HG02798 (cell line): Measurements from ENCODE around the gene NRP2.
A peak's percentile ranks its signal among the peaks of the same experiment; 100 is the strongest.

ENCODE experiments used
- ATAC-seq: cut with Tn5 transposase; IDR thresholded peaks from one replicate; pipeline ENCODE4 v1.9.1; 2021; ENCODE audit warnings: mild to moderate bottlenecking; ENCODE audit not compliant: unreplicated experiment, poor library complexity

The NRP2 gene

DNA sequence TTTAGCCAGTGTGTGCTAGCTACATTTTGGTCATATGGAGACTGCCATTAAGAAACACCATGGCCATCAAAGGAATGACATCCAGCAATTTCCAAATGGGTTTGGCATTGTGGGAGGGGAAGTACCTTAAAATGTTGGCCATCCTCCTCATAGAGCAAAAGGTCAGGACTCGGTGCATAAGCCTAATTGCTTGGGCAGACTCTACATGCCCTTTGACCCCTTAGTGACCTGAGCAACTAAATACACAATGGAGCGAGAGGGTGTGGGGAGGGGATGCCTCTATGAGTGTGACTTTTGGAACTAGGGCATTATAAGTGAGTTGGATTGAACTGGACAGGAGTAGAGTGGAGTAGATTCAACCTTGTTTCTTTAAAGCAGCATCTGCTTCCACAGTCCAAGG lies 44.9 kb downstream of the NRP2 start:
- no peak for ATAC-seq

DNA sequence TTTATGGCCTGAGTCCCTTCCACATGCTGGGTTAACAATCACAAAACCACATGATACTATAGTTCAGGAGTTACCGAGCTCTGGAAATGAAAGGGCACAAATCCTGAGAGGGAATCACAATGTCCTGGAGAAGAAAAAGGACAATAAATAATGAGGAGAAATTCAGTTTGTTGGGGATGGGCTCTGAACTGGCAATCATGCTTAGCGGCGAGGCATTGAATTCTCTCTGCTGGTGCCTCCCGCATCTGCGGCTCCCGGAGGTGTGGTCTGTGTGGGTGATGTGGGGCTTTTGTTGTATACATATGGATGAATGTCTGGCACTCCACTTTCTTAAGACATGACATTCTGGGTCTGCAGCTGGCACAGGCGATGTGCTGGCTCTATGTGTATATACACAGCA lies 46.1 kb downstream of the NRP2 start:
- no peak for ATAC-seq

DNA sequence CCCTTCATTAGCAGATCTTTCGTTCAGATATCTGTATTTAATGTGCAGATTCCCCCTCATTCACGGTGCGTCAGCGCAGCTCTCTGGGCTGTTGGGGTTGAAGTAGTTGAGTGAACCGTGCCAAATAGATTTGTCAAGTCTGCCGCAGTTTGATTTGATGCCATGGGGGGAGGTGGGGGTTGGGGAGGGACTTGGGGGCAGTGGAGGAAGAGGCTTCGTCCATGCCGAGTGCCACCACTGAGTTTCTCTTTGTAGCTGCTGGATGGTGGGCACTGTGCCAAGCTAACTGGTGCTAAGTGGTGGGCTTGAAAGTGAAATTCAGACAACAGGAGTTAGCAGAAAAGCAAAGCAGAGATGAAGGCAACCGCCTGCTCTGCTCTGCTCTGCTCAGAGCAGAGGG lies 47.9 kb downstream of the NRP2 start:
- no peak for ATAC-seq

DNA sequence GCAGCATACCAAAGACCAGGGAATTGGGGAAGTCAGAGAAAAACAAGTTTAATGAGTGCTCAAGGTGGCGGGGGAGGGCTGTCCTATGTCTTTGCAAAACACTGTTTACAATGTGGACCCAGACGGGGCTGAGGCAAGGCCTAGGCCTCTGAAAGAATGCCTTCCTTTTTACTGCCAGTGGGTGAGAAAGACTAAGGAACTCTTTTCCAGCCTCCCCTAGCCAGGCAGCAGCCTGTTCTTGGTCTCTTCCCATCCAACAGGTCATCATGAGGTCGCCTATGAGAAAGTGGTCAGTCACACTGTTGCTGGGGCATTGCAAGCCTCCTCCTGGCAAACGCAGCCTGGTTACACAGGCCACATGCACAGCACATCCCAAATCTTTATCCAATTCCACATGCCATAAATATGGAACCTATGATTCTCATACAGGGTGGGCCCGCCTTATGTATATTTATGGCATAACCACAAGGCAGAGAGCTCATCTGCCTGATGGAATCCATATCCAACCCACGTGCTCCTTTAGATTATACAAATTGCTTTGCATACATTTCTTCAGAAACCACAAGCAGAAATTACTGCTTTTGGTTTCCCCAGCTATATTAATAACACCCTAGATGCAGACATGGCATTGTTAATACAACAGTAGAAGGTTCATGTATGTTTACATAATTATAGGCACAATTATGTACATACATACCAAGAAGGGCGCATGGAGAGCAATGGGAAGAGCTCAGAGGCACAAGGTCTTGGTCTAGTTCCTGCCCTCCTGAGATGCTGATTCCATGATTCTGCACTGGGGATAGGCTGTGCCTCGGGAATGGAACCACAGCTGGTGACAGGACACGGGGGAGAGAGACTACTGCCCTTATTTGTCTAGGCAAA lies 48.6 kb downstream of the NRP2 start:
- ATAC-seq: peak; percentile 15

DNA sequence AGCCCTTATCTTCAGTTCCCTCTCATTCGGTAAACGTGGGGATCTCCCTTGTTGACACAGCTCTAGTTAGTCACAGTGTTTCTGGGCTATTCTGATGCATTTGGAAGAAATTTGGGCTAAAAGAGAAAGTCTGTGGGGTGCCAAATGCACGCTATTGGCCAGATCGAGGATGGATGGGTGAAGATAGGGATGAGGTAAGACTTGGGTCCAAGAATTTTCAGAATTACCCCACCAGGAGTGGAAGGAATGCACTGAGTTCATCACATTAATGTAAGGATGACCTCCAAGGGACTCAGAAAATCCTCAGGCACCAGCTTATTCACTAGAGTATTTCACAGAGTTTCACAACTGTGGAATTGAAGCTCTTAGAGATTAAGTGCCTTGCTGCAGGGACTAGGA lies 49.3 kb downstream of the NRP2 start:
- peak; percentile 82 for ATAC-seq

DNA sequence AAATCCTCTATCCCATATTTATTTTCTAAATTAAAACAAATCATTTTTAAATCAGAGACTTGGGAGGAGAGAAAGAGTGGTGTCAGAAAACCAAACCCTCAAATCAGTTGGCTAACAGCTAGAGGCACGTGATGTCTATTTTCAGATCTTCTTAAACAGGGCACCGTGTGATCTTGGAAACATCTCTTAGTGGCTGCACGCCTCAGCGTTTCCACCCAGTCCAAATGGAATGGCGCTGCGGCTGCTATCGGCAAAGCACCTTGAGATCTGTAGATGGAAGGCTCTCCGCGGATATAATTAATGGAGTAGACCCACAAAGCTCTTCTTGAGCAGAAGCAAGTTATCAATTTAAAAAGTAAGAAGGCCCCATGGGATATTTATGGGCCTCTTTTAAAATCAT lies 50.0 kb downstream of the NRP2 start:
- no peak for ATAC-seq

DNA sequence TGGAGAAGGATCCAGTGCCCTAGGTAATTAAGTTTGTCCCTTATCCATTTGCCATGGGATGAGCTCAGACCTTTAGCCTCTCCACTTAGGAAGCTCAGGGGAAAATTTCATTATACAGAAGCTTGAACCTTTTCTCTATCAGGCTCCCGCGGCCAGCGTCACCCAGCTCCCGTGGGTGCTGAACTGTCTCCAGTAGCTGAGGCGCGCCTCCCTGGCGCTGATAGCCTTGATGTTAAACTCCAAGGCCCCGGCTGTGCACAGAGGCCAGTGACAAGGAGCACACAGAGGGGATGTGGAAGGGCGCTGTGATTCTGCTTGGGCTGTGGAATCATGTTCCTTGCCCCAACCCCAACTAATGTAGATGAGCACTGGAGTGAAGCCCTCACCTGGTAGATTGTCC lies 50.8 kb downstream of the NRP2 start:
- no peak for ATAC-seq

DNA sequence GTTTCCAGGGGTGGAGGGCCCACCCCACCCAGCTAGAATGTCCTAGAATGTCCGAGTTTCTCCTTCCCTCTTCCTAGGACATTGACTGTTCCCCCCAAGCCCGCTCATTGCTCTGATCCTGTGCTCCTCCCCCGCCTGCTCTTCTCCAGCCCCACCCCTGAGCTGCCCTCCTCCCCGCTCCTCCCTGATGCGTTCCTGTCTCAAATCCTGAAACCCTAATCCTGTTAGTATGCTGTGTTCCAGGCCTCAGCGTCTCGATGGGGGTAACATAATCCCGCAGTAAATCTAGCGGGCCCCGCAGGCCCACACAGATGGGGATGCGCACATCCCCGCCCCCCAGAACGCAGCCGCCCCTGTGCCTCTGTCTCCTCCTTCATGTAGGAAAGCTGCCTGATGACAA lies 51.3 kb downstream of the NRP2 start:
- no peak for ATAC-seq

DNA sequence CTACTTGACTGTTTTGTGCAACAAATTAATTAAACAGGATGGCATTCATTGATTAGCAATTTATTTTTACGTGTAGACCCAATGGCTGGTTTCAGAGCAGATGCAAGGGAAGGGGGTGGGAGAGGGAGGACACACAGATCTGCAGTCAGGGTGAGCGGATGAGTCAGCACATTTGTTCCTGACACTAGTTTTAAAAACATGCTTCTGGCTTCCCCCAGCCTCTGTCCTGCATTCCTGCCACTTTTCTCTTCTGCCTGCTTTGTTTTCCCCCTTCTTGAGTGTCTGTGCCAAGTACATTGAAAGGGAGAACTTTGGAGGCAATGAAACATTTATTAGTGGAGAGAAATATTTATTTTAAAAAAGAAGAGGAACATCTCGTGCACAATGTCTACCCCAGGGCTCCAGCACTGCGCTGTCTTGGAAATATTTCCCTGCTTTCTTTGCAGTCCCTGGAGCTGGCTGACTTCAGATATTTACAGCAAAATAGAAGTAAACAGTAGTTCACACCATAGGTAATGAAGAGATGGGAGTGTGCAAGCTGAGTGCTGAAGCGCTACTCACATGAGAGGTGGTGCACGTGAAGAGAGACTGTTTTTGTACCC lies 52.2 kb downstream of the NRP2 start:
- no peak for ATAC-seq

DNA sequence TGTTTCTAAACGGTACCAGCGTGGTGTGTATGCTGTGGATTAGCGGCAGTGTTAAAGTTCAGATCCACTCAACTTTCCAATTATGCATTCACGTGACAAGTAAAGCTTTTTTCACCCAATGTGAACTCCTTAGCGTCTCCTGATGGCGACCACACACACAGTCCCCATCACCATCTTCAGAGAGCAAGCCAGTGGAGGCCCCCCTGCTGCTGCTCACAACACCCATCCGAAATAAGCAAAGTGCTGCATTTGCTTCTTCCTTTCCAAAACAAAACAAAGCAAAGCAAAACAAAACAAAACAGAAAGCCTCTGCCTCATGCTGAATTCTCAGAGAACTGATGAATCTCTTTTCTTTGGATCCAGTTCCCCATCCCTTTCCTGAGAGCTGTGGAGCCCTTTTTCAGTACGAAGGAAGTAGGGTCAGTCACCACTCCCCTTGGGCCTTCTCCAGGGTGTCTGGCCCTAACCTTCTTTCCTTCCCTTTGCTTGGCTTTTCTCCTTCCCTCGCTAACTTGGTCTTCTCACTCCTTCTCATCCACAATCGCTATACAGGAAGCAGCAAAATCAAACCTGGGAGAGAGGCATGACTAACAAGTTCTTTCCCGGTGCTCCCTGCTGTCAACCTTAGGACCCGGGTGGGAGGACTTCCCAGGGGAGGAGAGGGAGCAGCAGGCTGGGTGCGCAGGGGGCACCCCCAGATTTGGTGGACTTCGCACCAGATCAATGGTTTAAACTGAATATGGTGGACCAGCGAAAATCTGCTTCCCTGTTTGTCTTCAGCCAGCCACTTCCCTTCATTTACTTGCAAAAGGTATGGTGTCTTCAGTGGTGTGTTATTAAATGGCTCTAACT lies 56.0 kb downstream of the NRP2 start:
- no peak for ATAC-seq

DNA sequence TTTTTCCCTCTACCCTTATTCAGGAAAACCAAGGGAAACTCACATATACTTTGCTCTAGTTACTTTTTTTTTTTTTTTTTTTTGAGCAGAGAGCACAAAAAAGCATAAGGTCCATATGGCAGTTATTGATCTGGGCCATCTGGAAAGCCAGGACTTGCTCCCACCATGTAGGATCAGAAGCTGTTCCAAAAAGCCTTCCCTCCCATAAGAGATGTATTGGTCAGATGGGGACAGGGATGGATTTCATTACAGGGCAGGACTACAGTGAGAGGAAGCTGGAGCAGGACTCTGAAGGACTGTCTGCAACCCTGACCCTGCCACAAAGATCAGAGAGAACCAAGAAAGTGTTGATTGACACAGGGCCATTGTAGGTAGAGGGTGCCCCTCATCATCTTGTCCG lies 57.3 kb downstream of the NRP2 start:
- no peak for ATAC-seq

DNA sequence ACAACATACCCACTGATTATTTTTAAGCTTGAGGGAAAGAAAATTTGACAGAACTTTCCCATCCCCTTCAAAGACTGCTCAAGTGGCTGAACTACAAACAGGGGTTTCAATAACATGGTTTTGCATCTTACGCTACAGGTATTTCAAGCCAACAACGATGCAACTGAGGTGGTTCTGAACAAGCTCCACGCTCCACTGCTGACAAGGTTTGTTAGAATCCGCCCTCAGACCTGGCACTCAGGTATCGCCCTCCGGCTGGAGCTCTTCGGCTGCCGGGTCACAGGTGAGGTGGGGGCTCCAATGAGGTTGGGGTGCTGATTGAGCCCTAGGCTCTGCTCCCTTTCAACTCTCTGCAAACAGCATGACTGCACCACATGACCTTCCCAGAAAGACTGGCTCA lies 58.1 kb downstream of the NRP2 start:
- ATAC-seq: no peak

DNA sequence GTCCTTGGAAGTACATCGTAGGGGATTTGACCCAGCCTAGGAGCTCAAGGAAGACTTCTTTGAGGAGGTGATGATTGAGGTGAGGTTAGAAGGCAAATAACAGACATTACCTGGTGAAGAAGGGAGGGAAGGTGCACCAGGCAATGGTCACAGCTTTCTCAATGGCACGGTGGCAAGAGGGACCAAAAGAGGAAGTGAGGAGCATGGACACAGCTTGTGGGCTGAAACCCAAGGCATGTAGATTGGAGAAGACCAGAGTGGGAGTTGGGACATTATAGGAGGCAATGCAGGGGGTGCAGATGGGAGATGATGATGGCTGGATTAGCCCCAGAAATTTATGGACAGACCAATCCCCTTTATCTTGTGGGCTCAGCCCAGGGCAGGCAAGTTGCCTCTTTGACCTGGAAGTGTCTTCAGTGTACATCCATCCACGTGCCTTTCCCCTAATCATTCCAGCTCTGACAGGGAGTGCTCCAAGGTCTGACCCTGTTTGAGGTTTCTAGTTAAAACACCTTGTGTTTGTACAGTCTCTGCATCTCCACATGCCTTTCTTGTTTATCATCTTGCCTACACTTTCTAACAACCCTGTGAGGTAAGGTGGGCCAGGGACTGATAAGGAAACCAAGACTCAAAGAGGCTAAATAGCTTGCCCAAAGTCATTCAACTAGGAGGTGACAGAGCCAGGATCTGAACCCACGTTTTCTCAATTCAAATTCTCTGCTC lies 59.1 kb downstream of the NRP2 start:
- ATAC-seq: no peak

DNA sequence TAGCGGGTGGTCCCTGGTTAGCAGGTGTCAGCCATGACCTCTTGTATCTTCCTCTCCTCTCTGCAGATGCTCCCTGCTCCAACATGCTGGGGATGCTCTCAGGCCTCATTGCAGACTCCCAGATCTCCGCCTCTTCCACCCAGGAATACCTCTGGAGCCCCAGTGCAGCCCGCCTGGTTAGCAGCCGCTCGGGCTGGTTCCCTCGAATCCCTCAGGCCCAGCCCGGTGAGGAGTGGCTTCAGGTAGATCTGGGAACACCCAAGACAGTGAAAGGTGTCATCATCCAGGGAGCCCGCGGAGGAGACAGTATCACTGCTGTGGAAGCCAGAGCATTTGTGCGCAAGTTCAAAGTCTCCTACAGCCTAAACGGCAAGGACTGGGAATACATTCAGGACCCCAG lies 60.8 kb downstream of the NRP2 start:
- no peak for ATAC-seq

DNA sequence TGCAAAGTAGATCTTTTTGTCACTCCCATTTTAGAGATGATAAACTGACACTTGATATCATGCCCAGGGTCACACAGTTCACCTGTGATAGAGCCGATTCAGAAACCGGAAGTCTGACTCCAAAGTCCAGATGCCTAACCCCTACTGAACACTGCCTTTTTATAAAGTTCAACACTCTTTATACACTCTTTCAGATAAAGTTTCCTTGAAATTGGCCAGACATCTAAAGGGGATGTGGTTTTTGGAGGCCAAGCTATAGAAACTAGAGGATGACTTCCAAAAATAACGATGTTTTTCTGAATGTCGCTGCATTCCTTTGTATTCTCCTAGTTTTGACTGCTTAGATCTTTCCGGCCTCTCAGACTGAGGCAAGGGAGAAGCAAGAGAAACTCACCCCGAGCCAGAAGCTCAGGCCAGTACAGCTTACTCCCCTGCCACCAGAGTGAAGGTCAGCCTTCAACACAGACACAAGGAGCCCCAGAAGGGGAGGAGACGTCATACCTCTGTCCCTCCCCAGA lies 61.8 kb downstream of the NRP2 start:
- ATAC-seq: no peak

DNA sequence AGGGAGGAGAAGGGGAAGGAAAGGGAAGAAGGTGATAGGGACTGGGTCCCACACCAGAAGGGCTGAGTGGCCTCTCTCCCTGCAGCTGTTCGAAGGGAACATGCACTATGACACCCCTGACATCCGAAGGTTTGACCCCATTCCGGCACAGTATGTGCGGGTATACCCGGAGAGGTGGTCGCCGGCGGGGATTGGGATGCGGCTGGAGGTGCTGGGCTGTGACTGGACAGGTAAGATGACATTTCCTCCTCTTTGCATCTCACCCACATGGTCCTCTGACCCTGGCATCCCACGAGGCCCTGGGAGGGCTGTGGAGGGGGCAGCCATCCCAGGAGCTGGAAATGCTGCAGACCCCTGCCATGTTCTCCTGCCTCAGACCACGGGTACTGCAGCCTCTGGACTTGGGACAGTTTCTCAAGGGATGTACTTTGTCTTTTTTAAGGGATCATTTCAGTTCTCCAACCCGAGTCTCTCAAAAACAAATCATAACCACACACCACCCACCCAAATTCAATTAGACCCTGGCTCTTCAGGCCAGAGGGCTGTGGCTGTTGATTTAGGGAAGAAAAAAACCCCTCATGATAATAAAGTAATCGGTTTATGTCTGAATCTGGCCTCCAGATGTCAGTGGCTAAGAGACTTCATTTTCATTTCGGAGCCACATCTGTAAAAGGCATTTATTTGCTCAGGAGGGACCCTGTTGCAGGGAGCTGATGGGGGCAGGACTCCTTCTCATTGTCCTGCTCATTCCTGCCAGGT lies 63.5 kb downstream of the NRP2 start:
- ATAC-seq: no peak

DNA sequence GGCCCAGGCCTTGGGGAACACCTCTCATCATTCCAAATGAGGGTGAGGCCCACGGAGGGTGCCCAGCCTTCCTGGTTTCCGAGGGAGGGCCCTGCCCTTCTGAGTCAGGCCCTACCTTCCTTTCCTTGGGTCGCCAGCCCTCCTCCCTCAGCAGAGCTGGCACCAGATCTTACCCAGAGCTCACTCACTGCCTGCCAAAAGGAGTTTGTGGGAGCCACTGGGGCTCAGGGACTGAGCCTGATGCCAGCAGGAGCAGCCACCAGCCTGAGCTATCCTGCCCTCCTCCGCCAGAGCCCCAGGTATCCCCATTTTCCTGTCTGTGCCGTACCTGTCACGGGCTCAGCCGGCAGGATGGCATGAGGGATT lies 64.1 kb downstream of the NRP2 start:
- no peak for ATAC-seq

DNA sequence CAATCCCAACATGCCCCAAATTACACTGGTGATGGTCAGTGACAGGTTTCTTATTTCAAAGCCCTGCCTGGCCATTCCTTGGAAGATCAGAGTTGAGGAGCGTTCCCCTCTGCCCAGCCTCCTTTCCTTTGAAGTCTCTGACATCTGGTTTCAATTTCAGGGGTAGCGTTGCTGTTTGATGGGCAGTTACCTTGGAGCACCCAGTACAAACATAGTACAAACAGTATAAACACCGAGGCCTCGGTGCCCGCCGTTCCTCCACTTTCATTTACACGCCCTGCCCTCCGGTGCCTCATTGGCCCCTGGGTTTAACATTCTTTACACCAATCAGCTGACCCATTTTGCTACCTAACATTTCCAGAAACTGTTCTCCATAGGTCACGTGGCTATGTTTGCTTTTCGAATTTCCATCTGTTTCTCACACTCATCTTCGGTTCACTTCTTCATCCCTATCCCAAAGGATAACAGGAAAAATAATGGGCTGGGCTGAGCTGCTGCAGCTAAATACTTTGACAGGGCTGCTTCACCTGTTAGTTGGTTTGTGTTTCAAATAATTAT lies 65.6 kb downstream of the NRP2 start:
- no peak for ATAC-seq

DNA sequence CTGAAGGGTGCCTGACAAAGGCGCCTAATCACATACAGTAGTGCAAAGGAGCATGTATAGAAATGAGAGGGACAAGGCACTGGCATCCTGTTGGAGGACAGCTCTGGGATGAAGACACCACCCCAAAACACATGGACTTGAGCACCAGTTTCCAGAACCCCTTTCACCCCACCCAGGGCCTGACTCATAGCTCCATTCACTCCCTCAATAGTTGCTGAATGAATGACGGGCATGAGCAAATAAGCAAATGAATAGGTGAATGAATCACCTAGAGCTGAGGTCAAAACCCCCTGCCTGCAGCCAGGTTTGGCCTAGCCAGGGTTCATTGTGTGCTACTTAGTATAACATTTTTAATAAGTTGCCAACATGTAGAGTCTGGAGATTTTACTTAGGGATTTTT lies 66.3 kb downstream of the NRP2 start:
- ATAC-seq: no peak
